Measurements from ENCODE around the gene SF3B2.

Gene SF3B2

GRCh38 chr11:66047541-66048365 is 4.4 kb upstream of the SF3B2 start:
- no peak for DNase-seq (ENCODE audit: extremely low spot score, insufficient read length, low read depth)
- FAIRE-seq, result no peak

GRCh38 chr11:66048547-66049323 is 3.4 kb upstream of the SF3B2 start, which contains the start of gene GAL3ST3:
GAL3ST3 (minus strand) TSS chr11:66049161; CDS start chr11:66045415, 3,746 bp downstream.
- FAIRE-seq (no peak), DNase-seq (ENCODE audit: extremely low spot score, insufficient read length, low read depth) (no peak)

- no peak for DNase-seq (ENCODE audit: extremely low spot score, insufficient read length, low read depth)
- no peak for FAIRE-seq
Measured at GRCh38 chr11:66050581-66051231, 1.5 kb upstream of the SF3B2 start.

- DNase-seq (ENCODE audit: extremely low spot score, insufficient read length, low read depth) (no peak), FAIRE-seq (no peak)
Measured at GRCh38 chr11:66051371-66051765, 796 bp upstream of the SF3B2 start.

GRCh38 chr11:66052664-66052982 is 459 bp downstream of the SF3B2 start:
- DNase-seq (ENCODE audit: extremely low spot score, insufficient read length, low read depth) (no peak), FAIRE-seq (no peak)

GRCh38 chr11:66055021-66055420 is 2.9 kb downstream of the SF3B2 start:
- FAIRE-seq (no peak), DNase-seq (ENCODE audit: extremely low spot score, insufficient read length, low read depth) (no peak)

- DNase-seq (ENCODE audit: extremely low spot score, insufficient read length, low read depth) (no peak), FAIRE-seq (no peak)
Measured at GRCh38 chr11:66056501-66056900, 4.3 kb downstream of the SF3B2 start.

- no peak for FAIRE-seq
Measured at GRCh38 chr11:66059966-66060680, 8.0 kb downstream of the SF3B2 start.

GRCh38 chr11:66061268-66061667 is 9.1 kb downstream of the SF3B2 start:
- no peak for FAIRE-seq
- no peak for DNase-seq (ENCODE audit: extremely low spot score, insufficient read length, low read depth)

More at GRCh38 chr11:66059966-66060680, 8.0 kb downstream of the SF3B2 start:
- no peak for DNase-seq (ENCODE audit: extremely low spot score, insufficient read length, low read depth)

GRCh38 chr11:66062408-66062807 is 10.2 kb downstream of the SF3B2 start:
- FAIRE-seq, result no peak
- DNase-seq (ENCODE audit: extremely low spot score, insufficient read length, low read depth), result no peak

GRCh38 chr11:66063900-66064299 is 11.7 kb downstream of the SF3B2 start:
- FAIRE-seq (no peak), DNase-seq (ENCODE audit: extremely low spot score, insufficient read length, low read depth) (no peak)

- no peak for DNase-seq (ENCODE audit: extremely low spot score, insufficient read length, low read depth)
- no peak for FAIRE-seq
Measured at GRCh38 chr11:66064571-66064970, 12.4 kb downstream of the SF3B2 start.

- FAIRE-seq (no peak), DNase-seq (ENCODE audit: extremely low spot score, insufficient read length, low read depth) (no peak)
Measured at GRCh38 chr11:66066751-66067150, 14.6 kb downstream of the SF3B2 start.

- no peak for FAIRE-seq
- DNase-seq (ENCODE audit: extremely low spot score, insufficient read length, low read depth), result no peak
Measured at GRCh38 chr11:66067640-66068039, 15.5 kb downstream of the SF3B2 start.

- FAIRE-seq, result peak; percentile 59
- DNase-seq (ENCODE audit: extremely low spot score, insufficient read length, low read depth), result no peak
Measured at GRCh38 chr11:66068154-66068821, 16.1 kb downstream of the SF3B2 start.

GRCh38 chr11:66068923-66069714 is 17.0 kb downstream of the SF3B2 start:
- DNase-seq (ENCODE audit: extremely low spot score, insufficient read length, low read depth), result no peak
- peak; percentile 80 for FAIRE-seq

GRCh38 chr11:66069715-66070603 is 17.8 kb downstream of the SF3B2 start, which contains the start of gene PACS1:
PACS1 (plus strand) TSS chr11:66070272; CDS start chr11:66070487, 215 bp downstream.
- FAIRE-seq, result no peak
- DNase-seq (ENCODE audit: extremely low spot score, insufficient read length, low read depth), result peak; percentile 78

All from GM18507 (cell line).